Testis (tissue), 2 donors: Measurements from ENCODE around the gene NAV1.

Experiments used
- POLR2A ChIP-seq: fragments of 450-650 bp; IDR thresholded peaks from one replicate; pipeline ENCODE4 v1.6.1; 2017; ENCODE audit warnings: antibody characterized with exemption, mild to moderate bottlenecking, moderate library complexity
- TF ChIP-seq, protein P1 (sequence below), 3 experiments: fragments of 450-650 bp in 2 of 3; fragments of 200-600 bp in 1 of 3; sonication (generic) in 1 of 3; IDR thresholded peaks; one replicate each; pipeline ENCODE4 v1.5.1; 2016 to 2019; ENCODE audit warnings: antibody characterized with exemption in 3 of 3, mild to moderate bottlenecking in 2 of 3, moderate library complexity in 1 of 3

DNA sequence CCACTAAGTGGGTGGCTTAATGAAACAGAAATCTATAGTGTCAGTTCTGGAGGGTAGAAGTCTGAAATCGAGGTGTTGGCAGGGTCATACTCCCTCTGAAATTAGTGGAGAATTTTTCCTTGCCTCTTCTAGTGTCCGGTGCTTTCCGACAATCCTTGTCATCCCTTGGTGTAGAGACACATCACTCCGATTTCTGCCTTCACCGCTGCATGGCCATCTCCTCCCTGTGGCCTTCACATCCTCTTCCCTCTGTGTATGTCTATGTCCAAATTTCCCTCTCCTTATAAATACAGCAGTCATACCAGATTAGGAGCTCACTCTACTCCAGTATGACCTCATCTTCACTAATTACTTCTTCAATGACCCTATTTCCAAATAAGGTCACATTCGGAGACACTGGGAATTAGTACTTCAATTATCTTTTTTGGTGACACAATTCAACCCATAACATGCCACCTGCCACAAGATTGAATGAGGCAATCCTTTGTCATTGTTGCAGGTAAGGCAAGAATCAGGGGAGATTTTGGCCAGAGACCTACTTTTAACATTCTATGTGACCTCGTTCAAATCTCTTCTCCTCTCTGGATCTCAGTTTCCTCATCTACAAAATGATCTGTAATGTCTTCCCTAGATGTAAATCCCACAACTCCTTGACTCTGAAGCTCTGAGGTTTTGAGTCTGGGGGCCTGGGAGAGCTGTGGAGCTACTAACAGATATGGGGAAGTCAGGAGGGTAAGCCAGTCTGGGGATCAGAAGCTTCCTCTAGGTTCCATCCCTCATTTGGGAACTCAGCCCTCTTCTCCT lies 16.1 kb downstream of the NAV1 start:
- TF ChIP-seq, protein P1, sequence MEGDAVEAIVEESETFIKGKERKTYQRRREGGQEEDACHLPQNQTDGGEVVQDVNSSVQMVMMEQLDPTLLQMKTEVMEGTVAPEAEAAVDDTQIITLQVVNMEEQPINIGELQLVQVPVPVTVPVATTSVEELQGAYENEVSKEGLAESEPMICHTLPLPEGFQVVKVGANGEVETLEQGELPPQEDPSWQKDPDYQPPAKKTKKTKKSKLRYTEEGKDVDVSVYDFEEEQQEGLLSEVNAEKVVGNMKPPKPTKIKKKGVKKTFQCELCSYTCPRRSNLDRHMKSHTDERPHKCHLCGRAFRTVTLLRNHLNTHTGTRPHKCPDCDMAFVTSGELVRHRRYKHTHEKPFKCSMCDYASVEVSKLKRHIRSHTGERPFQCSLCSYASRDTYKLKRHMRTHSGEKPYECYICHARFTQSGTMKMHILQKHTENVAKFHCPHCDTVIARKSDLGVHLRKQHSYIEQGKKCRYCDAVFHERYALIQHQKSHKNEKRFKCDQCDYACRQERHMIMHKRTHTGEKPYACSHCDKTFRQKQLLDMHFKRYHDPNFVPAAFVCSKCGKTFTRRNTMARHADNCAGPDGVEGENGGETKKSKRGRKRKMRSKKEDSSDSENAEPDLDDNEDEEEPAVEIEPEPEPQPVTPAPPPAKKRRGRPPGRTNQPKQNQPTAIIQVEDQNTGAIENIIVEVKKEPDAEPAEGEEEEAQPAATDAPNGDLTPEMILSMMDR (IDR thresholded peaks at IDR 0.05), result no peak
- TF ChIP-seq POLR2A, result no peak
